ENCODE measurements around the gene OR52E5.

DNA sequence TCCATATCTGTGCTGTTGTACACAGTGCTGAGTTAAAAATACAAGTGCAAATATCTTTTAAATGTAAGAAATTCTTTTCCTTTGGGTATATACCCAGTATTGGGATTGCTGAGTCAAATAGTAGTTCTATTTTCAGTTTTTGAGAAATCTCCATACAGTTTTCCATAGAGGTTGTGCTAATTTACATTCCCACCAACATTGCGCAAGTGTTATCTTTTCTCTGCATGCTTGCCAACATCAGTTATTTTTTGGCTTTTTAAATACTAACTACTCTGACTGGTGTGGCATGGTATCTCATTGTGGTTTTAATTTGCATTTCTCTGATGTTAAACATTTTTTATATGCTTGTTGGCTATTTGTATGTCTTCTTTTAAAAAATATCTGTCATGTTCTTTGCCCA is 42.0 kb upstream of the OR52E5 start:
- TF ChIP-seq CTCF (IDR thresholded peaks at IDR 0.05) (no peak), POLR2A (IDR thresholded peaks at IDR 0.05) (no peak)

Data from breast epithelium (tissue), 3 donors.